GM12891 (cell line): ENCODE measurements around the gene HAP1.

Experiments
- POLR2A ChIP-seq: IDR thresholded peaks from 2 replicates; pipeline ENCODE4 v1.6.1; 2011; ENCODE audit warnings: low read depth, low read length, control low read depth
- POLR2AphosphoS5 ChIP-seq: IDR thresholded peaks from 2 replicates; pipeline ENCODE4 v1.6.1; 2011; ENCODE audit warnings: low read depth, low read length, control low read depth
- POU2F2 ChIP-seq: IDR thresholded peaks from 2 replicates; pipeline ENCODE4 v1.6.1; 2011; ENCODE audit warnings: low read depth, mild to moderate bottlenecking, control low read depth, low read length, moderate library complexity
- TAF1 ChIP-seq: IDR thresholded peaks from 2 replicates; pipeline ENCODE4 v1.6.1; 2011; ENCODE audit warnings: low read depth, low read length, control low read depth

DNA sequence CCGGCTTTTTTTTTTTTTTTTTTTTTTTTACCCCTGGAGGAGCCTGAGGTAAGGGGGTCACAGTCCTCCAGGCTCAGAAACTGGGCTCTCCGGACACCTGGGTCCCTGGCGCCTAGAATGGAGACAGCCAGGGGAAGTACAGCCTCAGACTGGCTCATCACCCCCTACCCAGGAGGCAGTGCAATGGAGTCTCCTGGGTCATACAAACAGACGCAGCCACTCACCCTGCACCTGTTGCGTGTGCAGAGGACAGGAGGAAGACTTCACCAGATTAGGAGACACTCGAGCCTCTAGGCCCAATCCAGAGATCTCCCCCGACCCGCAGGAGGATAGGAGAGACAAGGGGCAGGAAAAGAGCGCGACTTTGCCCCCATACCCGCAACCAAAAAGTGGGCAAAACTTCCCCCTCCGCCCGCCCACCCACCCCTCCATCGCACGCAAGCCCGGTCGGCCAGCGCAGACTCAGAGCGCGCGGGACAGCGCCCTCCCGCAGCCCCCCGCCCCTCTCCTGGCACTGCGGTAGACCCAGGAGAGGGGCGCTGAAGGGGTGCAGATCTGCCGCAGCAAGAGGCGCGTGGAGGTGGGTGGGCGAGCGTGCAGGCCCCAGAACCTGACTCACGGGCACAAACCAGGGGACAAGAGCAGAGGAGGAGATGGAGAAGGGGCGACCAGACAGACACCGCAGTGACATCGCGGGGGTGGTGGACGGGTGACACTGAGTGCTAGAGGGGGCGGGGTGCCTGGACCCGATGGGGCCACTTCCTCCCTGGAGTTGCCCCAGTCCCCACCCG lies 900 bp downstream of the HAP1 start:
- TF ChIP-seq POLR2A (no peak), TAF1 (no peak), POU2F2 (no peak), POLR2AphosphoS5 (no peak)
